Measurements from ENCODE around the gene IL18RAP. TPM values are rescaled to one million over a fixed set of nuclear protein-coding genes. Genes with fewer than 3 reads are reported as not detected.

IL18RAP gene
- total and polyA plus RNA-seq, 7 donors, result 0.04 to 0.45 (median 0.12) TPM

DNA sequence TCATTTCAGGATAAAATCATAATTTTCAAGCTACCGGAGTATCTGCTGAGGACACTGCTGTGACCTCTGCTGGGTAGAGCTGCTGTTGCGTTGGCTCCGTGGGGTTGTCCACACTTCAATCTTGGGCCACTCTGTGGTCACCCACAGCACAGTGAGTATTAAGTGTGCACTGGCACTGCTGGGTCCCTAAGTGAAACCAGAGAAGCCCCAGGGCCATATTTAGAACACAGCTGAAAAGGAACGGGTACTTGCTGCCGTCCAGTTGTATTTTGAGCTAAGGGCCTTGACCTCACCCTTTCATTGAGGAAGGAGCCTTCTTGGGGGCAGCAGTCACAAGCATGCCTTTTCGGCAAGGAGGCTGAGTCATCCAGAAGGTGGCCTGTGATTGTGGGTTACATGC is 60.1 kb downstream of the IL18RAP start:
- ATAC-seq (peak; percentile 71 to 89 (median 80)), DNase-seq (no peak)
- H3K4me1 ChIP-seq, result peaks cover 16% of the 10 kb centered on the region
- 34 to 66% (median 34%) methylated on average over 6 of the region's 6 CpGs for WGBS, 3 donors
- intact Hi-C loops (cut with DNase I), result no loop called here
- H3K27ac ChIP-seq, result no peak overlapping the region
- H3K9me3 ChIP-seq, result no peaks in the 10 kb centered on the region
- H3K36me3 ChIP-seq (ENCODE audit: insufficient read depth in 1 of 2, low read depth in 1 of 2), result no peaks in the 10 kb centered on the region
- H3K4me3 ChIP-seq, result no peak overlapping the region
- peaks cover 0 to under 1% (median 0%) of the 10 kb centered on the region in 3 donors for H3K27me3 ChIP-seq (ENCODE audit: insufficient read depth in 3 of 3, low read length in 2 of 3)
- TF ChIP-seq, protein P1, sequence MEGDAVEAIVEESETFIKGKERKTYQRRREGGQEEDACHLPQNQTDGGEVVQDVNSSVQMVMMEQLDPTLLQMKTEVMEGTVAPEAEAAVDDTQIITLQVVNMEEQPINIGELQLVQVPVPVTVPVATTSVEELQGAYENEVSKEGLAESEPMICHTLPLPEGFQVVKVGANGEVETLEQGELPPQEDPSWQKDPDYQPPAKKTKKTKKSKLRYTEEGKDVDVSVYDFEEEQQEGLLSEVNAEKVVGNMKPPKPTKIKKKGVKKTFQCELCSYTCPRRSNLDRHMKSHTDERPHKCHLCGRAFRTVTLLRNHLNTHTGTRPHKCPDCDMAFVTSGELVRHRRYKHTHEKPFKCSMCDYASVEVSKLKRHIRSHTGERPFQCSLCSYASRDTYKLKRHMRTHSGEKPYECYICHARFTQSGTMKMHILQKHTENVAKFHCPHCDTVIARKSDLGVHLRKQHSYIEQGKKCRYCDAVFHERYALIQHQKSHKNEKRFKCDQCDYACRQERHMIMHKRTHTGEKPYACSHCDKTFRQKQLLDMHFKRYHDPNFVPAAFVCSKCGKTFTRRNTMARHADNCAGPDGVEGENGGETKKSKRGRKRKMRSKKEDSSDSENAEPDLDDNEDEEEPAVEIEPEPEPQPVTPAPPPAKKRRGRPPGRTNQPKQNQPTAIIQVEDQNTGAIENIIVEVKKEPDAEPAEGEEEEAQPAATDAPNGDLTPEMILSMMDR (IDR thresholded peaks at IDR 0.05), result no peak

DNA sequence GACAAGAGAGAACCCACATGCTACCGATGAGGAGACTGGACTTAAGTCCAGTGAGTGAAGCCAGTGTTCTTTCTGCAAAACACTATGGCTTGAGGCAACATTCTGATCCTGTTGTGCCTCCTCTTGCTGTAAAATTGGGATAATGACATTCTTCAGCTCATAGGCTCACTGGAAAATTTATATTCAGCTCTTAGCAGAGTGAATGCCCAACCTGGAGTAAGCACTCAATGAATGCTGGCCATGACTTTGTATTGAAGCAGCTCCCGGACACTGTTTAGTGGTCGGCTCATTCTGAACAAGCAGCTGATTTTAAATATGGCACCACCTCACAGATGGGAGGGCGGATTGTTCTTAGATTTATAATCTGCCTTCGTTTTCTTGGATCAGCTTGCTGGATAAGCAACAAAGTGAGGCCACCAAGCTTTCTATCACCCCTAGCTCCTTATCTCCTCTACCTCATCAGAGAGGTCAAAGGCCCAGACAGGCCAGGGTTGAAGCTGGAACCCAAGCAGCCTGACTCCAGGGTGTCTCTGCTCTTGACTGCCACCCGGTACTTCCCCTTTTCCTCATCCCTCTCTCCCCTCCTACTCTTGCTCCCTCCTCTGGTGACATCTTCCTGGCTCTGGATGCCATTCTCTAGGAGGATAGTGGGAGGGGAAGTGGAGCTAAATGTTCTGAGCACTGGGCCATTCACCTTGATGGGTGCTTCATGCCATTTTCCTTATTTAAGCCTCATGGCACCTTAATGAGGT is 61.5 kb downstream of the IL18RAP start:
- no peak for DNase-seq
- intact Hi-C loops (cut with DNase I), result no loop called here
- ATAC-seq, result no peak
- Histone ChIP-seq H3K9me3 (no peaks in the 10 kb centered on the region), H3K27ac (no peak overlapping the region), H3K4me1 (peaks cover 16% of the 10 kb centered on the region), H3K4me3 (no peak overlapping the region), H3K27me3 (ENCODE audit: insufficient read depth in 3 of 3, low read length in 2 of 3) (peaks cover 0 to 3% (median 0%) of the 10 kb centered on the region in 3 donors), H3K36me3 (ENCODE audit: insufficient read depth in 1 of 2, low read depth in 1 of 2) (no peaks in the 10 kb centered on the region)
- 76 to 83% (median 83%) methylated on average over 6 of the region's 6 CpGs for WGBS, 3 donors
- TF ChIP-seq, protein P1 (IDR thresholded peaks at IDR 0.05), result no peak

- peaks cover 16% of the 10 kb centered on the region for H3K4me1 ChIP-seq
- DNase-seq, result no peak
- peaks cover 0 to 3% (median 0%) of the 10 kb centered on the region in 3 donors for H3K27me3 ChIP-seq (ENCODE audit: insufficient read depth in 3 of 3, low read length in 2 of 3)
- H3K9me3 ChIP-seq, result no peaks in the 10 kb centered on the region
- TF ChIP-seq, protein P1 (IDR thresholded peaks at IDR 0.05), result no peak
- no peak overlapping the region for H3K4me3 ChIP-seq
- H3K36me3 ChIP-seq (ENCODE audit: insufficient read depth in 1 of 2, low read depth in 1 of 2), result no peaks in the 10 kb centered on the region
- no peak overlapping the region for H3K27ac ChIP-seq
- 46 to 67% (median 51%) methylated on average over 5 of the region's 5 CpGs for WGBS, 3 donors
- peak in 3 of 4 donors; percentile 33 to 62 (median 61) for ATAC-seq
- intact Hi-C loops (cut with DNase I), result no loop called here
These were observed 62.3 kb downstream of the IL18RAP start for GRCh38 chr2:102485147-102485785.

DNA sequence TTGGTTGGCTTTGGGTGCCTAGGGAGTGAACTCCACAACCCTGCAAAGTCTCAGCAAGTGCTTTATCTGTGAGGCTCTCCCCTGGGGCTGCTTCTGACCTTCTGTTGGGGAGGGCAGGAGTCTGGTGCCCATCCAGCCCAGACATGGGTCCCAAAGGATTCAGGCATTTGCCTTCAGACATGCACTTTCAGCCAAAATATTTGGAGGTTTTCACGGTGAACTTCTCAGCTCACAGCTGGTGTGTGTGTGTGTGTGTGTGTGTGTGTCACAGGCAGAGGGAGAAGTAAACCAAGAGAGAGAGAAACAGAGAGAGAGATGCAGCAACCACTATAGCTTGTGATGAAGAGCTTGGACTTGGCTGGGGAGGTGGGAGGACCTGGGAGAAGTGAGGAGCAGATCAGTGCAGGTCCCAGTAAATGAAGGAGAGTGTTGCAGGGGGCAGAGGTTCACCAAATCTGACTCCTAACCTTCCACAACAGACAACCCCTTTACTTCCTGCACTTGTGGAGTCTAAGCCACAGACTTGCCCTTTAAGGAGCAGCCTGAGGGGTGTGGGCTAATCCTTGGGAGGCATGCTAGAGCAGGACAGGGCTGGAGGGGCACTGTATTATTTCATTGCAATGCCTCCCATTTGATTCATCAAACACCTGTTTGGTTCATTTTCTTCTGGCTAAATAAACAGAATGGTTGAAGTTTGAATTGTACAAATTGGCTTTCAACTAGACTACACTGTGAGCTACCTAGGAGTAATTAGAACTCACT is 64.2 kb downstream of the IL18RAP start:
- Histone ChIP-seq H3K4me1 (peaks cover 16% of the 10 kb centered on the region), H3K27ac (no peak overlapping the region)
- 38 to 40% (median 40%) methylated on average over 1 of the region's 1 CpG for WGBS, 3 donors

More for the DNA sequence above, 64.2 kb downstream of the IL18RAP start:
- ATAC-seq, result no peak
- TF ChIP-seq, protein P1 (IDR thresholded peaks at IDR 0.05), result no peak
- intact Hi-C loops (cut with DNase I), result no loop called here
- Histone ChIP-seq H3K27me3 (ENCODE audit: insufficient read depth in 3 of 3, low read length in 2 of 3) (peaks cover 0 to 3% (median 0%) of the 10 kb centered on the region in 3 donors), H3K4me3 (no peak overlapping the region), H3K9me3 (no peaks in the 10 kb centered on the region), H3K36me3 (ENCODE audit: insufficient read depth in 1 of 2, low read depth in 1 of 2) (no peaks in the 10 kb centered on the region)
- DNase-seq, result no peak

Measured in psoas muscle (tissue), 8 donors.